Tibial nerve (tissue), 4 donors: ENCODE measurements around the gene CAMKK1. TPM values are rescaled to one million over a fixed set of nuclear protein-coding genes. Genes with fewer than 3 reads are reported as not detected.

Experiments used
- DNase-seq, 2 donors: peaks; one replicate each; pipeline ENCODE4 v3.0.0-alpha.2; 2019; ENCODE audit warnings: low spot score in 2 of 2
- H3K27ac ChIP-seq, 4 donors: fragments of 200-600 bp; sonication (generic) in 3 of 4; one replicate each; pipeline ENCODE4 v1.5.1; 2017 to 2019; ENCODE audit warnings: mild to moderate bottlenecking in 1 of 4
- H3K27me3 ChIP-seq, 2 donors: fragments of 200-600 bp; sonication (generic) in 1 of 2; one replicate each; pipeline versions ENCODE4 v1.5.1 to v1.6.0; 2017 to 2019
- H3K36me3 ChIP-seq, 3 donors: fragments of 200-600 bp; sonication (generic); one replicate each; pipeline ENCODE4 v1.5.1; 2018 to 2019
- H3K4me1 ChIP-seq, 4 donors: fragments of 200-600 bp; sonication (generic) in 3 of 4; one replicate each; pipeline ENCODE4 v1.5.1; 2017 to 2019
- H3K4me3 ChIP-seq, 4 donors: fragments of 200-600 bp; sonication (generic) in 3 of 4; one replicate each; pipeline ENCODE4 v1.5.1; 2017 to 2019; ENCODE audit warnings: mild to moderate bottlenecking in 1 of 4, moderate library complexity in 1 of 4
- H3K9me3 ChIP-seq, 4 donors: fragments of 200-600 bp; sonication (generic) in 3 of 4; one replicate each; pipeline ENCODE4 v1.5.1; 2017 to 2019
- CTCF ChIP-seq, 5 experiments: fragments of 200-600 bp in 3 of 5; fragments of 450-650 bp in 2 of 5; sonication (generic) in 3 of 5; IDR thresholded peaks; one replicate each; pipeline ENCODE4 v1.5.1; 2016 to 2019; ENCODE audit warnings: antibody characterized with exemption in 5 of 5, mild to moderate bottlenecking in 3 of 5, moderate library complexity in 2 of 5
- EP300 ChIP-seq, 2 donors: sonication (generic); formaldehyde crosslinking; IDR thresholded peaks; one replicate each; pipeline ENCODE4 v1.6.1; 2017; ENCODE audit warnings: antibody characterized with exemption in 2 of 2, mild to moderate bottlenecking in 1 of 2
- POLR2A ChIP-seq, 2 donors: fragments of 450-650 bp; IDR thresholded peaks; one replicate each; pipeline ENCODE4 v1.6.1; 2017; ENCODE audit warnings: antibody characterized with exemption in 2 of 2, mild to moderate bottlenecking in 2 of 2, moderate library complexity in 2 of 2
- WGBS, 2 donors: methylation state at CpG; one replicate each; pipeline ENCODE4 v1.1.5; 2018; 5-methylcytosine and 5-hydroxymethylcytosine counted together
- total RNA-seq, 4 donors: library from RNA; depleted of rRNA; stranded (reverse); fragments of >200 nt; gene quantifications; one replicate each; pipeline ENCODE4 v1.1.0, GENCODE V29; 2016

Gene CAMKK1
- total RNA-seq, 4 donors from 2014 or later, result 4.4 to 15.3 (median 7.3) TPM

GRCh38 chr17:3921006-3921405, 28.2 kb upstream of the CAMKK1 start:
- Histone ChIP-seq H3K27ac (peak overlapping the region in 1 of 4 donors; percentile 52), H3K4me1 (peaks cover 0 to 29% (median 8%) of the 10 kb centered on the region in 4 donors)

GRCh38 chr17:3919123-3919624, 26.3 kb upstream of the CAMKK1 start:
- no peak for DNase-seq
- H3K36me3 ChIP-seq, result no peaks in the 10 kb centered on the region
- WGBS, 2 donors, result 89 to 95% methylated on average over 7 to 14 of the region's 22 CpGs
- H3K4me1 ChIP-seq, result peaks cover 0 to 34% (median 11%) of the 10 kb centered on the region in 4 donors
- no peaks in the 10 kb centered on the region for H3K9me3 ChIP-seq
- peak overlapping the region in 1 of 4 donors; percentile 47 for H3K27ac ChIP-seq
- no peaks in the 10 kb centered on the region for H3K27me3 ChIP-seq
- H3K4me3 ChIP-seq, result no peak overlapping the region
- TF ChIP-seq EP300 (IDR thresholded peaks at IDR 0.05) (no peak), CTCF (IDR thresholded peaks at IDR 0.05) (no peak), POLR2A (IDR thresholded peaks at IDR 0.05) (no peak)

More at GRCh38 chr17:3921006-3921405, 28.2 kb upstream of the CAMKK1 start:
- WGBS, 2 donors, result 64 to 70% methylated on average over 16 of the region's 16 CpGs
- no peak for DNase-seq
- TF ChIP-seq CTCF (IDR thresholded peaks at IDR 0.05) (no peak), EP300 (IDR thresholded peaks at IDR 0.05) (no peak), POLR2A (IDR thresholded peaks at IDR 0.05) (no peak)
- Histone ChIP-seq H3K36me3 (no peaks in the 10 kb centered on the region), H3K4me3 (no peak overlapping the region), H3K9me3 (no peaks in the 10 kb centered on the region), H3K27me3 (no peaks in the 10 kb centered on the region)

GRCh38 chr17:3918372-3919122, 25.7 kb upstream of the CAMKK1 start:
- 58 to 69% methylated on average over 5 to 8 of the region's 8 CpGs for WGBS, 2 donors
- peak overlapping the region in 2 of 4 donors; percentile 24 to 47 for H3K27ac ChIP-seq
- no peak for DNase-seq
- no peaks in the 10 kb centered on the region for H3K36me3 ChIP-seq
- TF ChIP-seq EP300 (IDR thresholded peaks at IDR 0.05), result no peak
- no peak for TF ChIP-seq POLR2A (IDR thresholded peaks at IDR 0.05)
- no peak for TF ChIP-seq CTCF (IDR thresholded peaks at IDR 0.05)
- H3K4me1 ChIP-seq, result peaks cover 0 to 41% (median 13%) of the 10 kb centered on the region in 4 donors
- no peaks in the 10 kb centered on the region for H3K27me3 ChIP-seq
- no peaks in the 10 kb centered on the region for H3K9me3 ChIP-seq
- no peak overlapping the region for H3K4me3 ChIP-seq

GRCh38 chr17:3917391-3917931, 24.6 kb upstream of the CAMKK1 start:
- no peak for DNase-seq
- H3K4me1 ChIP-seq, result peaks cover 0 to 42% (median 14%) of the 10 kb centered on the region in 4 donors

More at GRCh38 chr17:3917391-3917931, 24.6 kb upstream of the CAMKK1 start:
- H3K27me3 ChIP-seq, result no peaks in the 10 kb centered on the region
- H3K27ac ChIP-seq, result peak overlapping the region in 3 of 4 donors; percentile 36 to 57 (median 42)
- H3K9me3 ChIP-seq, result no peaks in the 10 kb centered on the region
- no peaks in the 10 kb centered on the region for H3K36me3 ChIP-seq
- TF ChIP-seq EP300 (IDR thresholded peaks at IDR 0.05) (no peak), POLR2A (IDR thresholded peaks at IDR 0.05) (no peak), CTCF (IDR thresholded peaks at IDR 0.05) (no peak)
- WGBS, 2 donors, result 15 to 35% methylated on average over 9 of the region's 11 CpGs
- H3K4me3 ChIP-seq, result no peak overlapping the region
